Measurements from ENCODE around the gene HOXA10.
A peak's percentile ranks its signal among the peaks of the same experiment; 100 is the strongest.

The HOXA10 gene

DNA sequence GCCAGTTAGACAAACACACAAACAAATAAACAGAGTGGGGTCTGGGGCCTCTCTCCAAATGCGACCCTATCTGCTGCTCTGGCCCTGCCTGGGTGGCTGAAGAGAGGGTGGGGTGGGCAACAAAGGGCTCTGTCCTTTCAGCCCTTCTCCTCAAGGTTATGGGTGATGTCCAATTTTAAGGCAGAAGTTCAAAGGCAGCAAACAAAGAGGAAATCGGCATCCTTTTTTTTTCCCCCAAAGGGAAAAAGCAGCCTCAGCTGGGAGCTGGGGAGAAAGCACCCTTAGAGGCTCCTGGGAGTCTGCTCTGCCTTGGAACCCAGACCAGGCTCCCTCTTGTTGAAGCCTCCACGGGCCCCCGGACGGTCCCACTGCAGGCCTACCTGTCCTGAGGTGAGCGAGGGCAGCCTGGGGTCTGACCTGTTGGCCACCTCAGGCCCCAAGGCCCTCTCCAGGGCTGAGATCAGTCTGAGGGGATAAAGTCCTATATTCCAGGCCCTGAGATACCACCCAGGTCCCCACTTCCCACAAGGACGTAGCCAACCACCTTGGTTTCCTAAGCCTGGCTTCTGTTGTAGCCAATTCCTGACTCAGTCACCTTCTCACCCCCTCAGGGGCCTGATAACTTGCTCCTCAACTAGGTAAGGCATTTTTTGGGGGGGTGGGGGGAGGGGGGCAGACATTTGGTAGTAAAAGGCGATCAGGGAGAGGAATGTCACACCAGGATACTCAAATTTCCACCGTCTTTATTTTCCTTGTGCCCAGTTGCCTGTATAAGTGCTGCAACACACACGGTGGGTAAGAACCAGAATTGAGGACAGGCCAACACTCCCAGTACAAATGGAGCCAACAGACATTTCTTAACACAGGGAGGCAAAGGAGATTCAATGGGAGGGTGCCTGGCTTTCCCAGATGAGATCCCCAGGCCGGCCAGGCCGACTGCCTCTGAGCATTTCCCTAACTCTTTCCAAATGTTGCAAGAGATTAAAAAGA lies 6.6 kb upstream of the HOXA10 start:
- FAIRE-seq = no peak

DNA sequence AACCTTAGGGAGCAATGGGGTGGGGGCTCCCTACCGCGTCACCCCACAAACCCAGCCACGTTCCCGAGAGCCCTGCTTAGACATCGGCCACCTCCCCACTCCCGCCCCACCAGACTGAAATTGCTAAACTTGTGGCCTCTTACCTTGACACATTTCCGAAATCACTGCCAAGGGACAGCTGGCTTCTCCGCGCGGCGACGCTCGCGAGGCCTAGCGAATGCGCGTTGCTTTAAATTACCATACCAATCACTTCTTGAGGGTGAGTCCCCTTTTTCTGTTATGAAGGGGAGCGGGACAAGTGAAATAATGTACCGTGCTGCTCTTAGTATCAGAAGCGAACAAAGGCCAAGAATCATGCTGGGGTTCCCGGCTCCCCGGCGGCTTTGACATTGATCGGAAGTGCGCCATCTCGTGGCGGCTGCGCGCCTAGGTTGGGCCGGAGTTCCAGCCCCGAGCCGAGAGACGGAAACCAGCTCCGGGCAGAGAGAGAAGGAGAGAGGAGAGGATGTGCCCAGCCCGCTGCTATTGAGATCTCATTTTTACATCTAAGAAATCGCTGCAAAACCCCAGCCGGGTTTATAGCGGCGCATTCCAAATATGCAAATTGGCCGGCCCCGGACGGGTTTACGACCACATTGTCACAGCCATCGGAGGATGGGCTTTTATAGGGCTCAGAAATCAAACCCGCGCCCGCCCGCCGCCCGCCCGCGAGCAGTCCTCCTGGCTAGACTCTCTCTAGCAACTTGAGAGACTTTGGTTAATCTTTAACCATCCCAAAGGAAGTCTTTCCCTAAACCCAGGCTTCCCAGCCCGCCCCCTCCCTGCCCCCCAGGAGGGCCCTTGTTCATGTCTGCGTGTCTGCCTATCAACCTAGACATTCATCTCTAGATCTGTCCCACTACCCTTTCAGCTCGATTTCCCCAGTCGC lies 5.6 kb upstream of the HOXA10 start:
- DNase-seq (ENCODE audit: insufficient read length, low spot score) = peak; percentile 72

More for the DNA sequence above, 6.6 kb upstream of the HOXA10 start:
- no peak for DNase-seq (ENCODE audit: insufficient read length, low spot score)

DNA sequence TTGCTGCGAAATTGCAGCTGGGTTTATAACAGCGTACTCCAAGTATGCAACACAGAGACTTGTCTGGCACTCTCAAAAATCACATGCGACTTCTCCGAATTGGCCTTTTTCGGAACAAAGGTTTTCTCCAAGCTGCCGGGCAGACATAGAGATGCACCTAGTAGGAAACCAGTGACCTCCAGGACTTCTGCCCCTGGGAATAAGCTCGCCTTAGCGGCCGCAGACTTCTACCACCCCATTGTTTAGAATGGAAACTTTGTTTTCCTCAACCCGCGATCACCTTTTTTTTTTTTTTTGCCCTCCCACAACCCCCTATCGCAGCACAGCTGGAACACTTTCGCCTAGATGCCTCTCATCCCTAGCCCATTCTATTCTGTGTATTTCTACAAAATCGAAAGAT lies 4.9 kb upstream of the HOXA10 start:
- DNase-seq (ENCODE audit: insufficient read length, low spot score) (no peak), FAIRE-seq (no peak)

More for the DNA sequence above, 5.6 kb upstream of the HOXA10 start:
- peak; percentile 46 for FAIRE-seq

DNA sequence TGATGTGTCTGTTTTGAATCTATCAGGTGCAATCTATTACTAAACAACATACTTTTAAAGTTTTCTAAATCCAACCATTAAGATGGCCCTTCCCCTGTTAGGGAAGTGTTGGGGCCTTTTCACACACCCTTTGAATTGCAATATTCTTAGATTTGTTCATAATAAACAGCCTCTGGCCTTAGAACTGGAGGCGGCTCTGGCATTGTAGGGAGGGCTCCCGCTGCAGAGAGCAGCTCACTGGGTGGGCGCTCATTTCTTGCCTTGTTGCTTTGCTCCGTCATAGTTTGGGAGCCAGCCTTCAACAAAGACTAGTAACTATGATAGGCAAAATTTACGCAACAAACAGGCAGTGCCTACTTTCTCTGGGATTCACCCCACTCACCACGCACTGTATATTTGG lies 4.2 kb upstream of the HOXA10 start:
- DNase-seq (ENCODE audit: insufficient read length, low spot score) (no peak), FAIRE-seq (no peak)

DNA sequence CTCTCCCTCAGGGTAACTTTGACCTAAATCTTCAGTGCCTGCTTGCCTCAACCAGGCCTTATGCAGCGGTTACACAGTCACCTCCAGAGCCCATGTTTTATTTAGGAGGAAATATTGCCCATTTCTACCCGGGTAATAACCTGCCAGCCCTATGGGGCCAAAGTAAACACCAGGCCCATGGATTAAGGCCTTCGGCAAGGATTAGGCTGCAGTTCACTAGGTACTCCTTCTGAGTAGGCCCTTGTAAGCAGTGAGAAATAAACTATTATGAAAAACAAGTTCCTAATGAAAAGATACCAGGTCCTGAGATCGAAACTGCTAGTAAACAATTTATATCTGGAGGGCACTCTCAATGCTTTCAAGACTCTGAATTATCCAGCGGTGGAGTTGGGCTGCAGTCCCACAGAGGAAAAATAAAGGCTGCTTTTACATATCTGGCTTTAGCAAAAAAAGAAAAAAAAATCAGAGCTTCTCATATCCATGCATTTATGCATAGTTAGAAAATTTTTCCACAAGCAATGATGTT lies 3.7 kb upstream of the HOXA10 start:
- FAIRE-seq = no peak
- DNase-seq (ENCODE audit: insufficient read length, low spot score) = no peak

DNA sequence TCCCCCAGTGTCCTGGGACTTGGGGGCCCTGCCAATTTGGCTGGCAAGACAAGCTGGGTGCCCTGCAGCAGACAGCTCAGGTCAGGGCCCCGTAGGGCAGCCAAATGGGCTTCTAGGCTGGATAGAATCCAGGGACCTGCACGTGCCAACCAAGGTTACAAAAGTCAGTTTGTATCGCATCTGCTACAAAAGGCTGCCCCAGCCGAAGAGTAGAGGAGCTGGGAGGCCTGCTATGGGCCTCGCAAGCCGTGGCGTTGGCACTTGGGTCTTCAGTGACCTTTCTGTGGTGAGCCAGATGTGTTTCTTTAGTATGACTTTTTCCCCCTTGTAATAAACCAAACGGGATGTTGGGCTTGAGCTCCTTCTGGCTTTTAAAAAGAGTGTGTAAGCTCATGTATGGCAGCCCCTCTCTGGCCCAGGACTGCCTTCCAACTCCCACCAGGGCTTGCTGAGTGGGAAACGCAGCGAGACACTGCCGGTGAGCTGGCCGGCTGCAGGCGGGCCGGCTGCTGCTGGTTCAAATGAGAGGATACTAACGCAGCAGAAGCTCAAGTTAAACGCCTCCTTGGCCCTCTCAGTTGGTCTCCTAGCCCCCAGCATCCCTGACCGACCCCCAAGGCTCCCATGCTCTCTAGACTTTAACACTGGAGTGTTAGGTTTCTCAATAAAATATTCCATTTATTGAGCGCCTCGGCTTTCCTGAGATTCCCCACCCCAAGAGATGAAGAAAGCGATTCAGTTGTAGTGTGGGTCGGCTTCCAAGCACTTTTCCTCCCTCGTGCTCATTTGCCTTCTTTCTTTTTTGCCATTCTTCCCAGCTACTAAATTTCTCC lies 3.1 kb upstream of the HOXA10 start:
- no peak for FAIRE-seq
- no peak for DNase-seq (ENCODE audit: insufficient read length, low spot score)

DNA sequence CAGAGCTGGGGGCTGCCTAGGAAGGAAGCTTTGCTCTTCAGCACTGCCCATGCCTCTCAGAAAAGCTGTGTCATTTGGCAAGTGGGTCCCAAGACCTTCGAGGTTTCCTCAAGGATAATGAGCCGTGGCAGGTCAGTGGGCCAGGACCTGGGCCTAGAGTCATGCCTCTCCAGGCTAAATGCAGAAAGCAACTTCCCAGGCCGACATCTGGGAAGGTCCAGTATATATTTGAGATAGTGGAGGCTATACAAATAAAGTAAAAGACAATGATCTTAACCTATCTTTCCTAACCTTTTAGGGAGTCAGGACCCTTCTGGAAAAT lies 2.4 kb upstream of the HOXA10 start:
- FAIRE-seq (no peak), DNase-seq (ENCODE audit: insufficient read length, low spot score) (no peak)

DNA sequence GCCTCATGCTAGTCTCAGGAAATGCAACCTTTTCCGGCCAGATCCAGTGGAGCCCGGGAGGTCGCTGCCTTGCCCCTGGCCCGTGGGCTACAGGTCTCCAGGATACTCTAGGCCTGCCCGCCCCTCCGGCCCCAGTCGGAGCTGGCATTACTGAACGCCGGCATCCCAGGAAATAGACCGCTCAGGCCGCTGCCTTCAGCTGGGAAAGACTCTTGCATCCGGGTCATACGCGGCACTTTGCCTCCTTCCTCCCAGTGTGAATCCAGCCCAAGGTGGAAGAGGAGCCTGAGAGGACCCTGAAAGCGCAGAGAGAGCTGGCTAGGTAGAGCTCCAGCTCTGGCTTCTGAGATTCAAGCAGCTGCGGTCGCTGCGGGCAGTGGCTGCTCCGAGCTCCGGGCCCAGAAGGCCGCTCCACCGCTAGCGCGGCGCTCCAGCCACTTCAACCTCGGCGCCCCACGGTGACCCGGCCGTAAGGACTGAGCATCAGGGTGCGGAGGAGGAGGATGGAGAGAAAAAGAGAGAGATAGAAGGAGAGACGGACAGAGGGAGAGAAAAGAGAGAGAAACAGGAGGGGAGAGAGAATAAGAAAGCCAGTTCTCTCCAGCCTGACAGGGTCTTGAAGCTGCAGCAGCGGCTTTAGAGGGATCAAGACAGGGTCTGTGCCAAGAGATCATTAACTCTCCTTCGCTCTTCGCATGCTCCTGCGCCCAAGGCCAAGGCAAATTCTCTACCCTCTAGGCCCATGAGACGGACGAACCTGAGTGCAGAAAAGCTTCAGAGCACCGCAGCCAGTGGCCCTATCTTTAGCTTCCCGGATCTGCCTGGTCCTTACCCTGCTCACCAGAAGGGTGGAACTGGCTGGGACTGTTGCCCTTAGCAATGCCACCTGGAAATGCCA lies 1.8 kb upstream of the HOXA10 start:
- no peak for FAIRE-seq

DNA sequence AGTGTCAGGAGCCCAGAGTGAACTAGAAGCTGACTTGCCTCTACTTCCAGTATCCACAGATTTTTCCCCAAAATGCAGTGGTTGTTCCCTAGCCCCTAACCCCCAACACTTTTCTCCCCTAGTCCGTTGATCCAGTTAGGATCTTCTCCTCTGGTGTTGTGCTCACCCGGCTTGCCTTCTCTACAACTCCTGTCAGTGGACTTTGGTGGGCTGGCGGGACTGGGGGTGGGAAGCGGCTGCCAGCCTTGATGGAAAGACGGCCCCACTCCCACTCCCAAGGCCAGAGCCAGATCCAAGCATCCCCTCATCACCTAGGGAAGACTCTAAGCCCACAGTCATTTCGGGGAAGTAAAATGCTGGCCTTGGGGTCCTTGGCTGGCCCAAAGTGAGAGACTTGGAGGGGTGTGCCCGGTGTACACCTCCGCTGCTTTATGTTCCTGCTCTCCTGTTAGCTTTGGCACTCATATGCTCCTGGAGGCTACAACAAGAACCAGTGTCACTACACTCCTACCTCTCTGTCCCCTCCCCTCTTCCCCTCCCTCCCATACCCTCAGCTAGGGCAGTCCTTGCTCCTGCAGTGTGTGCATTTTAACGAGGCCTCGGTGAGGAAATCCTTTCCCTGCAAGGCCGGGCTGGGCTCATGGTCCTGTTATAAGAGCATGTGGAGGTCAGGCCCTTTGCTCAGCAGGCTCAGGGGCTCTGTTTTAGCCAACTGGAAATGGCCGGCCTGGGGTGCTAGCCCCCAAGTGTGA lies 930 bp upstream of the HOXA10 start:
- DNase-seq (ENCODE audit: insufficient read length, low spot score) = no peak
- FAIRE-seq = peak; percentile 83

More for the DNA sequence above, 1.8 kb upstream of the HOXA10 start:
- no peak for DNase-seq (ENCODE audit: insufficient read length, low spot score)

DNA sequence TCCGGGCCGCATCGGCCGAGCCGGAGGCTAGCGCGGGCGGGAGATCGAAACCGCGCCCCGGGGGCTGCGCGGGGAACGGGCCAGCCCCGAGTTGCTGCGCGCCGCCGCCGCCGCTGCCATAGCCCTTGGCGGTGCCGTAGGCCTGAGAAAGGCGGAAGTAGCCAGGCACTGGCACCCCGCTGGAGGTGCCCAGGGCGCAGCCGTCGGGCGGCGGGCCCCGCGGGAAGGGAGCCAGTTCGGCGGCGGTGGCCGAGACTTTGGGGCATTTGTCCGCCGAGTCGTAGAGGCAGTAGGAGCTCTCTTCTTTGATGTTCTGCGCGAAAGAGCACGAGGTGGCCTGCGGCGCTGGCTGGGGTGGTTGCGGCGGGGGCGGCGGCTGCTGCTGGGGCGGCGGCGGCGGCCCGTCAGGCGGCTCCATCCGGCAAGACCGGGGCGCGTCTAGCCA lies 587 bp downstream of the HOXA10 start:
- DNase-seq (ENCODE audit: insufficient read length, low spot score) = no peak

DNA sequence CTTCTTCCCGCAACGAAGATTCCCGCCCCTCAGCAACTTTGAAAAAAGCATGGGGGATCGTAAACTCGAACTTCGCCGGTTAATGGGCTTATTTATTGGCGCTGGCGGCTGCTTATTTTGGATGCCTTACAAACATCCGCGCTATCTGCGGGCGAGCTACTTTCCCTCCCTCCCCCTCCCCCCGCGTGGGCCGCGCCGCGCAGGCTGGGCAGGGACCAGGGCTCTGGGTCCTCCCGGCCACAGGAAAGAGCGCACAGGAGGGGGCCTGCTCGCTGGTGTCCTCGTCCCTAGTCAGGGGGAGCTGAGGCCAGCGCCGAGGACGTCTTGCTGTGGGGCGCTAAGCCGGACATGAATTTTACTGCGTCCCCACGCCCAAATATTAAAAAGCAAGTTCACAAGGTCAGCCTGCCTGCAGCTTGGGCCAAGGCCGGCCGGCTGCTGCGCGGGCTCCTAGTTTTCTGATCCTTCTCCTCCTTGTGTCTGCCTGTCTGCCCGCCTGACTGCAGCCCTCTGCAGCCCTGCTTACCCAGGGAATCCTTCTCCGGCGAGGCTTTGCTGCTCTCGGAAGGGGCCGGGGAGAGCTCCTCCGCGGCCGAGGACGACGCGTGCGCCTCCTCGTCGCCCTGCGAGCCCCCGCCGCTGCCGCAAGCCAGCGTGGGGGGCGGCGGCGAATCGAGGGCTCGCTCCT lies 1.2 kb downstream of the HOXA10 start:
- FAIRE-seq (no peak), DNase-seq (ENCODE audit: insufficient read length, low spot score) (no peak)

More for the DNA sequence above, 587 bp downstream of the HOXA10 start:
- no peak for FAIRE-seq

DNA sequence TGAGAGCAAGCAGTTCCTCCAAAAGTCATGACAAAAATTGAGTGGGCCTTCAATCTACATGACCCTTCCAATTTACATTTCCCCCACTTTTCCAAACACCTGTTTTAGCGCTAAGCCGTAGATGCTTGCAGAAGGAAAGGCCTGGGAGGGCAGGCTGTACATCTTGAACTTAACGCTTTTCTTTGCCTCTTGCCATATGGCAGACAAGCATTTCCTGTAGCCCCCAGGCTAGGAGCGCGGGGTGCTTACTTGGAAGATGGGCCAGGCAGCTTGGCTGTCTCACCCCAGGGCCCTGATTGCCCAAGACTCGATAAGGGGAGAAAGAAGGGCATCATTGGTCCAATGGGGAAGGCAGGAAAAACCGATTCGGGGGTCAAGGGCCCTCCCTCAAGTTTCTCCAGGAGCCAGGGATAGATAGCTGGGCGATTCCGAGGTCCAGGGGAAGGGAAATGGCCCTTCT lies 1.8 kb downstream of the HOXA10 start:
- FAIRE-seq (no peak), DNase-seq (ENCODE audit: insufficient read length, low spot score) (no peak)

DNA sequence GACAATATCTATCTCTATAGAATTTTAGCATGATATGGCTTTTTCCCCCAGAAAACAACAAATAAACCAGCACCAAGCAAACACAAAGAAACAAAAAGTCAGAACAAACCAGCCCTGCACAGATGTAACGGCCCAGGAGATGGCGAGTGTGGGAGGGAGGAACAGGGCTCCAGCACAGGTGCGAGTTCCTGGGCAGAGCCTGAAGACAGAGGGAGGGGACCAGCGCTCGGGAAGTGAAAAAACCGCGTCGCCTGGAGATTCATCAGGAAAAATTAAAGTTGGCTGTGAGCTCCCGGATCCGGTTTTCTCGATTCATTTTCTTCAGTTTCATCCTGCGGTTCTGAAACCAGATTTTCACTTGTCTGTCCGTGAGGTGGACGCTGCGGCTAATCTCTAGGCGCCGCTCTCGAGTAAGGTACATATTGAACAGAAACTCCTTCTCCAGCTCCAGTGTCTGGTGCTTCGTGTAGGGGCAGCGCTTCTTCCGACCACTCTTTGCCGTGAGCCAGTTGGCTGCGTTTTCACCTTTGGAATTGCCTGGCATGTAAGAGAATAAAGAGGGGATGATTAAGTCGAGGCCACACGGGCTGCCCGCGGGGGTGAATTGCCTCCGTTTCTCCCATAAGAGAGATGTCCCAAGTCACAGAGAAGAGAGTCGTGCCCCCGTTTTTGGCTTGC lies 2.3 kb downstream of the HOXA10 start:
- DNase-seq (ENCODE audit: insufficient read length, low spot score) (no peak), FAIRE-seq (no peak)

DNA sequence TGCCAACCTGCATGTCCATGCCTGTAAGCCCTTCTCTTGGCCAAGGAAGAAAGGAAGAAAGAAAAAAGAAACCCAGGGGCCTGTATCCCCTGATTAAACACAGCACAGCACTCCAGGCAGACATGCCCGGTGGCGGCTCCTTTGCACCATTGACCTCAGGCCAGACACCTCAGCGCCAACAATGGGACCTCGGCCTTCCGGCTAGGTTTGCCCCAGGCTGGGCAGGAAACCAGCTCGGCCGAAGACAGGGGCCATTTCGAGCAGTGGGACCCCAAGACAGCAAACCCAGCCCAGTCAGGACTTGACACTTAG lies 2.8 kb downstream of the HOXA10 start:
- DNase-seq (ENCODE audit: insufficient read length, low spot score) (no peak), FAIRE-seq (no peak)

DNA sequence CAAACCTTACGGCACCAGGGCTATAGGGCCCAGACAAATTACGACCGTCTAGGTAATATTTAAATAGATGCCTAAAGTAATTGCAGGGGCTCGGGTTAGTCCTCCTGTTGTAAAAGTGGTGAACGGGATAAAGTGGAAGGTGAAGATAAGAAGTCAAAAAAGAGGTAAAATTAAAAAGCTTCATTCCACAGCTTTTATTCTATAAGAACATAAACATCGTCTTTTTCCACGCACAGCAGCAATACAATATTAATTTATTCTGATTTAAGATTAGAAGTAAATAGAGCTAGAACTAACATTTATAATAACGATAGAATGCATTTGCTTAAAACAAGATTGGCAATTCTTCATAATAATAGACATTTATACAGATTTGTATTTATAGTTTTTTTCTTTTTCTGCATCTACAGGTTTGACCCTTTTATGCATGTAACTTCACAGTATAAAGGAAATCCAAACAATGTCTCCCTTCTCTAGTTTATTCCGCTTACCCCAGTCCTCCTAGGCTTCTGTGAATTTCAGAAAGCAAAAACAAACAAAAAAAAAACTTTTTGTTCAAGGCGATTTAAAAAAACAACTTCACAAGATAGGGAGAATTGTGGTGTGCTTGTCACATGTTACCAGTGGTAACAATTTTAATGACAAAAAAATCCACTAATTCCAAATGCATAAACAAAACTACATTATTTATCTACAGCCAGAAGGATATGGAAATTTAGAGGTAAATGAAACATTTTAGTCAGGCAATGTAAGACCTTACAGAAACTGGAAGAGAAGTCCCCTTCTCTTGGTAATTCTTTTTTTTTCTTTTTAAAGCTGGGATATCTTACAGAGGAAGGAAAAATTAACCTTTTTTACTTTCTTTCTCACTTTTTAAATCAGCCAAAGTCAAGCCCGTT lies 3.4 kb downstream of the HOXA10 start:
- no peak for DNase-seq (ENCODE audit: insufficient read length, low spot score)
- FAIRE-seq = no peak

DNA sequence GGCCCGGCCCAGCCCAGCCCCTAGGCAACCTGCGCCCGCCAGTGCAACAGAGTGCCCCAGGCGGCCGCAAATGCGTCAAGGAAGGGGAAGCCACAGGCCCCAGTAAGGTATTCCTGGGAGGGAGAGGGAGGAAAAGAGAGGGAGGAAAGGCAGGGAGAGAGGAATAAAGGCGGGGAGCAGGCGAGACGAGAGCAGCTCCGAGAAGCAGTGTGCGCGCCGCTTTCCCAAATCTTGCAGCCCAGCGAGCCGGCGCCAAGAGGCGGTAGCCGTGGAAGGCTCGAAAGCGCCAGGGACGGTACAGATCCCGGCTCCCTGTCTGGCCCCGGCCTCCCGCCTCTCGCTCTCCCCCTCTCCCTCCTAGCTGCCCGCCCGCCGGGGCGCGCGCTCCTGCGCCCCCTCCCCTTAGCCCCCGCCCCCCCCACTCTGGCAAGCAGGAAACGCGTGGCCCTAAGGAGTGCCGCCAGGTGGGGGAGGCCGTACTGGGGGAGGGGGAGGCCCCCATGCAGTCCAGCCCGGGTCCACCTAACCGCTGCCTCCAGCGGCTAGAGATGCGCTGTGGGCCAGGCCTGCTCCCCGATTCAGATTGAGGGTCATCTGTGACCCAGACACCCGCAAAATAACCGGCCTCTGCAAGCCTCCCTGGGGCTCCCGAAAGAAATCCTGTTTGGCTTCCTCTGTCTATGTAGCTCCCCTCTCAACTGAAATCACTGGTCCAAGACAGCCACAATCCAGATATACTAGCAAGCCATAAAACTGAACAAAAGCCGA lies 4.3 kb downstream of the HOXA10 start:
- peak; percentile 16 for FAIRE-seq

More for the DNA sequence above, 4.3 kb downstream of the HOXA10 start:
- DNase-seq (ENCODE audit: insufficient read length, low spot score) = no peak

Data from HTR-8/SVneo (cell line).